ACHN (cell line): ENCODE measurements around the gene PPCDC.

Experiments
- DNase-seq: peaks from one replicate; pipeline ENCODE4 v3.0.0-alpha.2; 2015
- in situ Hi-C: cut with HindIII; loops from 2 replicates; pipeline ENCODE4 v1.10.0; 2017; ENCODE audit warnings: low sequenced_read_pairs, low pct_ligation_motif_present, low pct_unique_long_range_greater_than_20kb

Gene PPCDC

DNA sequence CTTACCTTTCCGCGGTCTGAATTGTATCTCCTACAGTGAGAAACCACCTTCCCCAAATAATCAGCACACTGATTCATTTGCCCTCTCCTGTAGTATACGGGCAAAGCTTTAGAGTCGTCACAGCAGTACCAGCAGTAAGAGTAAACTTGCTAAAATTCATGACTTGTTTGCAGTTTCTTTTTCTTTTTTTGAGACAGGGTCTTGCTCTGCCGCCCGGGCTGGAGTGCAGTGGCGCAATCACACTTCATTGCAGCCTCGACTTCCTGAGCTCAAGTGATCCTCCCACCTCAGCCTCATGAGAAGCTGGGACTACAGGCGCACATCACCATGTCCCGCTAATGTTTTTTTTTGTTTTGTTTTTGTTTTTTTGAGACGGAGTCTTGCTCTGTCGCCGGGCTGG lies 16.2 kb upstream of the PPCDC start:
- in situ Hi-C loops: no loop called here
- no peak for DNase-seq

DNA sequence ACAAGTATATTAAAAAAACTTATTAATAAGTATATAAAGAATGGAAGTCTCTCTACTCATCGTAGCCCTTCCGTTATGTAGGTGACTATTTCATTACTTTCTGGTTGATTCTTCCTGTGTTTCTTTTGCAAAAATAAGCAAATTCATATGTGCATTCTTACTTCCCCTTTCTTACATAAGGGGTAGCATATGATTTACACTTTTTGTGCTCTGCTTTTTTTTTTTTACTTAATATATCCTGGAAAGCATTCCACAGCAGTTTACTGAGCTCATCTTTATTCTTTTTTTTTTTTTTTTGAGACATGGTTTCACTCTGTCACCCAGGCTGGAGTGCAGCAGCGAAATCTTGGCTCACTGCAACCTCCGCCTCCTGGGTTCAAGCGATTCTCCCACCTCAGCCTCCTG lies 15.2 kb upstream of the PPCDC start:
- in situ Hi-C loops: no loop called here
- no peak for DNase-seq

DNA sequence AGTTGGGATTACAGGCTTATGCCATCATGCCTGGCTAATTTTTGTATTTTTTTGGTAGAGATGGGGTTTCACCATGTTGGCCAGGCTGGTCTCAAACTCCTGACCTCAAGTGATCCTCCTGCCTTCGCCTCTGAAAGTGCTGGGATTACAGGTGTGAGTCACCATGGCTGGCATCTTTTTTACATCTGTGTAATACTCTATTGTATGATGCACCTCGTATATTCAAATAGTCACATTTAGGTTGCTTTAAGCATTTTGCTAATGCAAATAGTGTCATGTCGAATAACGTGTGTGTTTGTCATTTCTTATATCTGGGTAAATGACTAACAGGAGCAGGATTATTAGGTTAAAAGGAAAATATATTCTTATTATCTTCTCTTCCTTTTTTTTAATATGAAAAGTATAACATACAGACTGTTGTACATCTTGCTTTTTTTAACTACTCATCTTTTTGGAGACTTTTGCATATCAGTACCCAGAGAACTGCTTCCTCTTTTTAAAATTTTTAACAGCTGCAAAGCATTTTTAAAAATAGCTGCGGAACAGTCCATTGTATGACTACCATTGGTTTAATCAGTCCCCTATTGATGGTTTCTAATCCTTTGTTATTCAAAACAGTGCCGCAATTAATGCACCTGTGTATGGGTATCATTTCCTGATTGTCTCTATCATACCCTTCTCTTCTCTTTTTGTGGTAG lies 14.6 kb upstream of the PPCDC start:
- in situ Hi-C loops: no loop called here
- no peak for DNase-seq

DNA sequence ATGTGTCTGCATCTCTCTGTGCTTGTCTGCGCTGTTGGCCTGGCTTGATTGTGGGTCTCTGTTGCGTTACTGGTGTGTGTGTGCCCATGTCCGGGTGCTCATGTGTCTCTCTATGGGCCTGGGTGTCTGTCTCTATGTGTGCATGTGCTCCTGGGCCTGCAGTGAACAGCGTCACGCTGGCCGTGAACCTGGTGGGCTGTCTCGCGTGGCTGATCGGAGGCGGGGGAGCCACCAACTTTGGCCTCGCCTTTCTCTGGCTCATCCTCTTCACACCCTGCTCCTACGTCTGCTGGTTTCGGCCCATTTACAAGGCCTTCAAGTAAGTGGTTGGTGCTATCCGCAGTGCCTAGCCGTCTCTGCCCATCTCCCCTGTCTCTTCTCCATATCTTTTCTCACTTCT lies 7.0 kb upstream of the PPCDC start:
- no peak for DNase-seq
- in situ Hi-C loops: no loop called here

DNA sequence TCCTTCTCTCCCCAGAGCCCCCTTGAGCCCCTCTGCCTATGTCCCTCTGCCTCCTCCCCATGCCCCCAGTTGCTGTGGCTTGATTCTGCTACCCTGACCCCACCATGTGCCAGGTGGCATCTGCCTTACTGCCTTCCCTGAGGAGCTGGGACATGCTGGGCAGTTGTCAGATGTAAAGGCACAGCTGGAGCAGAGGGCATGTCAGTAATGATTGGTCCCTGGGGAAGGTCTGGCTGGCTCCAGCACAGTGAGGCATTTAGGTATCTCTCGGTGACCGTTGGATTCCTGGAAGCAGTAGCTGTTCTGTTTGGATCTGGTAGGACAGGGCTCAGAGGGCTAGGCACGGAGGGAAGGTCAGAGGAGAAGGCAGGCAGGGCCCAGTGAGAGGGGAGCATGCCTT lies 3.5 kb upstream of the PPCDC start:
- in situ Hi-C loops: no loop called here
- no peak for DNase-seq

DNA sequence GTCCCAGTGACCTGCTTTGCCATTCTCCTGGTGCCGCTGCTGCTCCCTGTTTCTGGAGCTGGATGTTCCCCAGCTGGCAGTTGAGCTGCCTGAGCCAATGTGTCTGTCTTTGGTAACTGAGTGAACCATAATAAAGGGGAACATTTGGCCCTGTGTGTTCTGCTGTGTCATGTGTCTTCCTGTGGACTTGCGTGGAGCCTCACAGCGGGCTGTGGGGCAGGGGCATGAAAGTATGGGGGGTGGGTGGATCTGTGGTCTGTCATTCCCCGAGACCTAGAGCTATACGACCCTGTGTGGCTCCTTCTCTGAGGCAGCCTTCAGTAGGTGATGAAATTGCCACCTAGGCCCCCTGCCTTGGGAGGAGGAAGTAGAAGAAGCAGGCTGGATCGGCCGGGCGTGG lies 2.0 kb upstream of the PPCDC start:
- no peak for DNase-seq
- in situ Hi-C loops: no loop called here

DNA sequence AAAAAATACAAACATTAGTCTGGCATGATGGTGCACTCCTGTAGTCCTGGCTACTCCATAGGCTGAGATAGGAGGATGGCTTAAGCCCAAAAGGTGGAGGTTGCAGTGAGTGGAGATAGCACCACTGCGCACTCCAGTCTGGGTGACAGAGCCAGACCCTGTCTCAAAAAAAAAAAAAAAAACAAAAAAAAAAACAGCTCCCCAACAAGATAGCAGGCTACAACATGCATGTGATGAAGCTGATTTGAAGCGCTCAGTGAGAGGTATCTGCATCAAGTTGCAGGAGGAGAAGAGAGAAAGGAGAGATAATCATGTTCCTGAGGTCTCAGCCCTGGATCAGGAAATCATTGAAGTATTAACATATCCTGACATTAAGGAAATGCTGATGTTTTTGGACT lies 608 bp upstream of the PPCDC start:
- DNase-seq: no peak
- in situ Hi-C loops: no loop called here

DNA sequence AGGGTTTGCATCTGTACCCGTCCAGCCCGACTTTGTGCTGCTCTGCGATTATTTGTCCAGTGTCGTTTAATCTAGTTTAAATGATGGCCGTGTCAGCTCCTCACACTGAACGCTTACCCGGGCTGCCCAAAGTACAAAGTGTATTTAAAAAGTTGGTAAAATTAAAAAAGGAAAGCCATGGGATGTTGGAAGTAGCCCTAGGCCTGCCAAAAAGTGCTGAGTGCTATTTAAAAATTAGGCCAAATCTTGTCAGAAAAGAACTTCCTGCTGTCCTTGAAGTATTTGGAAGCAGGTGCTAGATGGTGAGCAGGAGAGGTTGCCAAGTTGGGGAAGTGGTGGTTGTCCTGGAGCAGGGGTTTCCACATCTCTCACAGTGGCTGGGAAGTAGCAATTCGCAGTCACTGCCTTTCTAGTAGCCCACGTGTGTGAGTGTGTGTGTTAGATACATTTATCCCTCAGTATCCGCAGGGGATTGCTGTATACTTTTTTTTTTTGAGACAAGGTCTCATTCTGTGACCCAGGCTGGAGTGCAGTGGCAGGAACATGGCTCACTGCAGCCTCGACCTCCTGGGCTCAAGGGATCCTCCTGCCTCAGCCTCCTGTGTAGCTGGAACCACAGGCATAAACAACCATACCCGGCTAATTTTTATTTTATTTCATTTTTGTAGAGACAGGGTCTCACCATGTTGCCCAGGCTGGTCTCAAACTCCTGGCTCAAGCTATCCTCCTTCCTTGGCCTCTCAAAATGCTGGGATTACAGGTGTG lies 664 bp downstream of the PPCDC start:
- in situ Hi-C loops: no loop called here
- peak; percentile 17 for DNase-seq

DNA sequence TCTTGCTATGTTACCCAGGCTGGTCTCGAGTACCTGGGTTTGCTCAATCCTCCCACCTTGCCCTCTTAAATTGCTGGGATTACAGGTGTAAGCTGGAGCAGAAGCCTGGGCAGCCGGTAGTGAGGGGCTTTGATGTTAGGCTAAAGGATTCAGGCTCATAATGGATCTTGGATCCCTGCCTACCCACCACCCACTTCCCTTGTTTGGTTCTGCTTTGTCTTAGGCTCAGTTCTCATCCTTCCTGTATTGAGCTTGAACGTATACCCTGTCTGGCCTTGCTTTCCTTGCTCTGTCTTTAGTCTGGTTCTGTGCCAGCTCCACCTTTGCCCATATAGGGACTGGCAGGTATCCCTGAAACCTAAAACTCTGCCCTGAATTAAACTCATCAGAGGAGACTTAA lies 1.7 kb downstream of the PPCDC start:
- in situ Hi-C loops: no loop called here
- DNase-seq: no peak

DNA sequence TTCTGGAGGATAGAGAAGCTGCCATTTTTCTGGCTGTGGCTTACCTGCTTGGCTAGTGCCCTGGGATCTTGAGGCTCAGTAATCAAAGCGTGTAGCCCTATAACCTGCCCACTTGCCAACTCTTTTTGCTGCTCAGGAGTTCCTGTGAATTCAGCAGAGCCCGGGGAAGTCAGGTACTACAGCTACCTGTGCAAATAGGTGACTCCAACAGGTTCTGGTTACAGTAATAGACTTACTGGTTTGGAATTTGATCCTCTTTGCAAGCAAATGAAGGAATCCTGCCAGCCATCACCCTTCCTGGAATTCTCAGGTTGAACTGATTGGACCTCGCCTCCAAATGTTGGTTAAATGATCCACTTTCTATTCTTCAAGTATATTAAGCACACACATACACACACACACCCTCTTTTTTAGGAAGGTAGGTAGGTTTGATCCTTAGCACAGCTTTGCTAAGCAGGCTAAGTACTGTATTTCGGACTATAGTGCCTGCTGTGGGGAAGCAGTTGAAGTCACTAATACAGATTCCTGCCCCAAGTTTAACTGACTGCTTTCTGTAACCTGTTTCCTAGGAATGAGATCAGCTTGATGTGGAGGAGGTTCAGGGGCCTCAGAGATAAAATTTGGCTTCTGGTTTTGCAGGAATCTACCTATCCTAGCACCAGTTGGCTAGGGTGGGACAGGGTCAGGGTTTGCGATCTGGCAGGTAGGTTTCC lies 2.3 kb downstream of the PPCDC start:
- DNase-seq: no peak
- in situ Hi-C loops: no loop called here

DNA sequence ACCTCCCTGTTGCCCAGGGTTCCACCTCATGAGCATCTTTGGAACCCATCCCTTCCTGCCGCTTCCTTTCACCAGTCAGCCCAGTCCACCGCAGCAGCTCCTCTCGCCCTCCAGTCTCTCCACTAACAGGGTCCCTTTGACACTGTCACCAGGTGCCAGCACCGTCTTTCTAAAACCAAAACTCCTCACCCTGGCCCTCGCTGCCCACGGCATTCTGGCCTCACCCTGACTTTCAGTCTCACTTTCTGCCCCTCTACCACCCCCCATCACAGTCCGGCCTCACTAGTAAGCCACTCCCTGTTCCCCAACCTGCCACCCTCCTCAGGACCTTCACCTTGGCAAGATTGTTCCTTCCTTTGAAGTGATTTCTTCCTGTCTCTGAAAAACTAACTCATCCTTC lies 4.2 kb downstream of the PPCDC start:
- in situ Hi-C loops: no loop called here
- no peak for DNase-seq

DNA sequence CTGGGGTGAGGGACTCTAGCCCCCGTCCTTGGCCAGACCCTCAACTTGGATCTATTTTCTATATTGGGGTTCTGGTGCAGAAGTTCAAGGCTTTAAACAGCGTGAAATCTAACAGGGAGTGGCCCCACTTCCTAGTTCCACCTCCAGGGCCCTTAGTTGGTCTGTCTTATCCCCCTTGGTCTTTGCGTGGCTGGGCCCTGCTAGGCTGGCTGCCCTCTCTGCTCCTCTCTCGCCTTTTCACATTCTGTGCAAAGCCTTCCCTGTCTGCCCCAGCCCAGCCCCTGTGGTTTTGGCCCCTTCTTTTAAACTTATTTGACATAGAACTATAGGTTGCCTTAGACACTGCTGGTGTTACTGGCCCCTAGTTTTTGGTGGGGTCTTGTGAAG lies 5.6 kb downstream of the PPCDC start:
- DNase-seq: no peak
- in situ Hi-C loops: no loop called here

DNA sequence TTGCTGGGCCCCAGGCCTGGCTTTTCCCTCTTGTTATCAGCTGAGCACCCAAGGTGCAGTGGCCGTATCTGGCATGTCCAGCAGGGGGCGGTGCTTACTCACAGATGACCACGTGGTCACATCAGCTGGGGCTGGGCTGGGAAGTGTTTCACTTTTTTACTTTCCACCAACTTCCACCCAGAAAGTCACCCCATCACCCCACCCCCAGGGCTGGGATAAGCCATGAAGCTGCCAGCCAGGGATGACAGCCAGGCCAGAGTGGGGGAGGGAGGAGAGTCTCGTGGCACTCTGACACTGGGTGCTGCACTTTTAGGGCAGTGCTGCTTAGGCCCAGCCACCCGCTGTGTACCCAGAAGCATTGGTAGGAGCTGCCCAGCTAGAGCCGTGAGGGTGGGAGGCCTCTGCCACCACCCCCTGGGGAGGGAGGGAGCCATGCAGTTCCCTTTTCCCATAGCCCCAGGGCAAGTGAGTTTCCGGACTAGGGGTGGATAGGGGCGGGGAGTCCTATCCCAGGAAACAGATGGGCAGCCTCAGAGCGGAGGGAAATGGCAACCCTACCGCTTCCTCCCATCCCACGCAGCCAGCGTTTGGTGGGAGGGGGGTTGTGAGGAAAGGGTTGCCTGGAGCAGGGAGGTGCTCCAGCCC lies 6.1 kb downstream of the PPCDC start:
- DNase-seq: peak; percentile 69
- in situ Hi-C loops: no loop called here

DNA sequence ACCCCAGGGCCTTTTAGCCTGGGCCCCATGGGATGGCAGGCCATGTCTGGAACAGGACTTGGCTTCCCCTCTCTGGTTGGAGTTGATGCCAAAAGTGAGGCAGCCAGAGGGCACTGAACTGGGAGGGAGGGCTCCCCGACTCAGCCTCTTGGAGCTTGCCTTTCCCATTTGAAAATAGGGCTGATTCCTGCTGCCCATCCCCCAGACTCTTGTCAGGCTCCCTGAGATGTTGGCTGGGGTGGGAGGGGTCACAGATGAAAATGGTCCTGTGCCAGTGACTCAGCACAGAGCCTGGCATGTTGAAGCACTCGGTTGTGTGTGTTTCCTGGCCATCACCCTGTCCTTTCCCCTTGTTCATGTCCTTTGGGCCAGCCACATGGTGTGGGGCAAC lies 6.6 kb downstream of the PPCDC start:
- in situ Hi-C loops: no loop called here
- no peak for DNase-seq

DNA sequence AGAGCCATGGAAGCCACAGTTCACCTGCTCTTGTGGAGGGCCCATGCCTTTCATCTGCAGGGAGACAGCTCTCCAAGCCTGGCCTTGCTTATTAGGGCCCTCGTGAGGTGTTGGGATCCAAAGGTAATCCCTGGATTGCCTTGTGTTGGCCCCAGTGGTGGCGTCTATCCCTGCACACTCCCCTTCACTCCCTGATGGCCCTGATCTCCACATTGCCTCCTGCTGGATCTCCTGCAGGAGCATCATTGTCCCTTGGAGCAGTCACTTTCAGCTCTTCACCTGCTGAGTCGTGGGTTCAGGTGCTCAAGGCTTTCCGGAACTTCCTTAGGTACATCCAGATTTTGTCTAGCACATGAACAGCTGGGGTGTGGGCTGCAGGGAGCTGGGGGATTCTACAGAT lies 7.0 kb downstream of the PPCDC start:
- in situ Hi-C loops: no loop called here
- no peak for DNase-seq

DNA sequence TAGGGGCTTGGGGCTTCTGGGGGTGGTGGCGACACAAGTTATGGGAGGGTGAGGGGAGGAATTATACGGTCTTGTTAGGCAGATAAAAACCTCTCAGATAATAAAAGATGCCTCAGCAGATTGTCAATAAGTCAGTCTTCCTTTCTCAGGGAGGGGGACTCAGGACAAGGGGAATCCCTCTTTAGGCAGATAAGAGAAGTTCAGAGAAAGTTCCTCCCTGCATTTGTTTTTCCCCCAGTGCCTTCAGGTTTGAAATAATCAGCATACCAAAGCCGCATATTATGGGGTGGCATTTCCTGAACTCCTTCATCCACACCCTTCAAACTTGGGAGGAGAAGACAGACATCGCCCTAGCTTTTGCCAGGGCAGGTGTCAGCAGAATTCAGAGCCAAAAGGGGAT lies 8.5 kb downstream of the PPCDC start:
- no peak for DNase-seq
- in situ Hi-C loops: no loop called here

DNA sequence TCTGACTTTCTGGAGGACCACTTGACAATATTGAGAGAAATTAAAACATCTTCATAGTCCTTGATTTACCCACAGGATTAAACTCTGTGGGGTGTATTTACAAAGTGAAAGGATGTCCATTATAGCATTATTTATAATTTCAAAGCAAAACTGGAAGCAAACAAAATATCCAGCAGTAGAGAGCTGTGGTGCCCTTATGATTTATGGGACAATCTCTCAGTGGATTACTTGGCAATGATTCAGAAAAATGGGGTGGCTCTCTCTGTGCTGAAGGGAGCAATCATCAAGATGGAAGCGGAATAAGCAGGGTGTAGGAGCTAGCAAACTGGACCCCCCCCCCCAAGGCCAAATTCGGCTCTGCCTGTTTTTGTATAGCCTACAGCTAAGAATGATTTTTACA lies 9.0 kb downstream of the PPCDC start:
- in situ Hi-C loops: no loop called here
- DNase-seq: no peak

DNA sequence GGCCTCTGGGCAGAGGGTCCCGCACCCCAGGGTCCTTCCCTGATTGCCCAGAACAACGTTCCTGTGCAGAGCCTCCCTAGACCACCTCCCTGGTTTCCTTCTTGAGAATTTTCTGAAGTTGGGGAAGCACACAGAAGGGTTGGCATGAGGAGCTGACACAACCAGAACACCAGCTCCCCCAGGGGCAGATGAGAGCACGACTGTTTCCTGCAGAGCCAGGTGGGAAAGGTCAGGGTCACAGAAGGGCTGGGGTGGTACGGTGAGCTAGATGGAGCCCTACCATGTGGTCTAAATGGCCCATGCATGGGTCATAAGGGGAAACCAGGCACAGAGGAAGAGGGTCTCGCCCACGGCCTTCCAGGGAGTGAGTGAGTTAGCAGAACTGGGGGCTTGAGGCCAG lies 10.4 kb downstream of the PPCDC start:
- no peak for DNase-seq
- in situ Hi-C loops: no loop called here

DNA sequence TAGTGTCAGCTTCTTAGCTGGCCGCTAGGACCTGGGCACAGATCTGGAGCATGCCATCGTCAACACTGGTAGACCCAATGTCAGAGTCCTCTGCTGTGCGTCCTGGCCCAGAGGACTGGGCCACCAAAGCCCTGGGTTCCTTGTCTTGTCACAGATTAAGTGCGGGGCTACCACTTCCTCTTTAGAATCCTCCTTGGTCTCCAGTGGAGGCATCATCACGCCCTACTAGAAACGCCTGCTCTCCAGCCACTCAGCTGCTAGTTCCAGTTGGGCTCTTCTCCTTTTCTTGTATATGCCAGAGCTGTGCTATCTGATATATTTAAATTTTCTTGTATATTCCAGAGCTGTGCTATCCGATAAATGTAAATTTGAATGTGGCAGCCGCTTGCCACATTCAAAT lies 11.2 kb downstream of the PPCDC start:
- no peak for DNase-seq
- in situ Hi-C loops: no loop called here
